RWPE2 (cell line): ENCODE results near the gene ZNF84.

Source experiments
- ATAC-seq: fragments of 200-7000 bp; cut with Tn5 transposase; 3 replicates; pipeline ENCODE4 v1.9.1; 2021; ENCODE audit warnings: low read depth
- DNase-seq: peaks from one replicate; pipeline ENCODE4 v3.0.0-alpha.2; 2020; ENCODE audit warnings: low spot score
- H3K27ac ChIP-seq: fragments of 450-650 bp; 2 replicates; pipeline ENCODE4 v1.5.1; 2017; ENCODE audit warnings: mild to moderate bottlenecking; ENCODE audit not compliant: poor library complexity, severe bottlenecking
- H3K27me3 ChIP-seq: fragments of 250-450 bp; sonication (Bioruptor Pico); 2 replicates; pipeline ENCODE4 v1.5.1; 2021; ENCODE audit warnings: mild to moderate bottlenecking, moderate library complexity; ENCODE audit not compliant: insufficient read depth, poor library complexity, severe bottlenecking
- H3K36me3 ChIP-seq: fragments of 250-450 bp; sonication (Bioruptor Pico); 2 replicates; pipeline ENCODE4 v1.5.1; 2020; ENCODE audit warnings: low read depth, mild to moderate bottlenecking, moderate library complexity
- H3K4me1 ChIP-seq: fragments of 250-450 bp; sonication (Bioruptor Pico); 2 replicates; pipeline ENCODE4 v1.5.1; 2021; ENCODE audit warnings: mild to moderate bottlenecking, moderate library complexity; ENCODE audit not compliant: insufficient read depth, poor library complexity, severe bottlenecking
- H3K4me3 ChIP-seq: fragments of 250-450 bp; sonication (Bioruptor Pico); 2 replicates; pipeline ENCODE4 v1.5.1; 2021; ENCODE audit warnings: mild to moderate bottlenecking, moderate library complexity; ENCODE audit not compliant: severe bottlenecking
- H3K9me3 ChIP-seq: fragments of 250-450 bp; sonication (Bioruptor Pico); 2 replicates; pipeline ENCODE4 v1.5.1; 2021; ENCODE audit warnings: mild to moderate bottlenecking, moderate library complexity; ENCODE audit not compliant: severe bottlenecking
- CTCF ChIP-seq: fragments of 450-650 bp; IDR thresholded peaks from one replicate; pipeline ENCODE4 v1.5.1; 2017; ENCODE audit warnings: mild to moderate bottlenecking, moderate library complexity; ENCODE audit not compliant: poor library complexity, severe bottlenecking

The ZNF84 gene

GRCh38 chr12:133037207-133038005 is at the start of gene ZNF84:
Gene ZNF84, plus strand, starts transcription at chr12:133037509. Its CDS starts 3,959 bp downstream, at chr12:133041468.
- peak; percentile 89 for ATAC-seq
- H3K27me3 ChIP-seq = no peaks in the 10 kb centered on the region
- DNase-seq = peak; percentile 97
- H3K9me3 ChIP-seq = peaks cover 26% of the 10 kb centered on the region
- peaks cover 40% of the 10 kb centered on the region for H3K36me3 ChIP-seq
- TF ChIP-seq CTCF = no peak
- H3K4me1 ChIP-seq = peaks cover 3% of the 10 kb centered on the region
- peak within 1 kb of the TSS; percentile 92 for H3K27ac ChIP-seq
- peak within 1 kb of the TSS; percentile 55 for H3K4me3 ChIP-seq

GRCh38 chr12:132998741-132999140 is 38.6 kb upstream of the ZNF84 start:
- Histone ChIP-seq H3K27ac (no peak overlapping the region), H3K4me3 (no peak overlapping the region), H3K9me3 (peaks cover 24% of the 10 kb centered on the region), H3K36me3 (peaks cover 7% of the 10 kb centered on the region; the same call in 1 of the 2 replicates), H3K27me3 (no peaks in the 10 kb centered on the region), H3K4me1 (no peaks in the 10 kb centered on the region)
- ATAC-seq = no peak
- no peak for TF ChIP-seq CTCF
- no peak for DNase-seq

GRCh38 chr12:133010657-133011297 is 26.5 kb upstream of the ZNF84 start:
- Histone ChIP-seq H3K27ac (no peak overlapping the region), H3K36me3 (peaks cover 59% of the 10 kb centered on the region), H3K4me3 (no peak overlapping the region), H3K9me3 (peaks cover 29% of the 10 kb centered on the region), H3K27me3 (no peaks in the 10 kb centered on the region), H3K4me1 (no peaks in the 10 kb centered on the region)
- ATAC-seq = no peak
- no peak for TF ChIP-seq CTCF
- no peak for DNase-seq

- TF ChIP-seq CTCF = no peak
- no peak overlapping the region for H3K27ac ChIP-seq
- H3K4me3 ChIP-seq = no peak overlapping the region
- peaks cover 9% of the 10 kb centered on the region for H3K9me3 ChIP-seq
- no peaks in the 10 kb centered on the region for H3K27me3 ChIP-seq
- no peaks in the 10 kb centered on the region for H3K36me3 ChIP-seq
- no peak for DNase-seq
- no peaks in the 10 kb centered on the region for H3K4me1 ChIP-seq
- no peak for ATAC-seq
Observed at GRCh38 chr12:133023566-133023965, 13.7 kb upstream of the ZNF84 start.
